HG03460 (cell line): ENCODE measurements around the gene TRPM2.
"Not testable (repeated sequence)": the region's sequence is repeated elsewhere in the genome, so short reads cannot be mapped to it uniquely, and the experiment has no call there.

ENCODE experiments used
- ATAC-seq: cut with Tn5 transposase; IDR thresholded peaks from one replicate; pipeline ENCODE4 v1.9.1; 2021; ENCODE audit not compliant: unreplicated experiment

The TRPM2 gene

GRCh38 chr21:44477131-44477530 lies 123.7 kb downstream of the TRPM2 start:
- ATAC-seq, result no peak

- no peak for ATAC-seq
Measured at GRCh38 chr21:44477712-44478111, 124.3 kb downstream of the TRPM2 start.

GRCh38 chr21:44478124-44478800 lies 124.8 kb downstream of the TRPM2 start:
- no peak for ATAC-seq

GRCh38 chr21:44478801-44479167 lies 125.4 kb downstream of the TRPM2 start:
- ATAC-seq, result no peak

- ATAC-seq, result not testable (repeated sequence)
Measured at GRCh38 chr21:44479556-44480199, 126.3 kb downstream of the TRPM2 start.

- no peak for ATAC-seq
Measured at GRCh38 chr21:44480200-44481053, 127.0 kb downstream of the TRPM2 start.

- ATAC-seq, result no peak
Measured at GRCh38 chr21:44482581-44483287, 129.3 kb downstream of the TRPM2 start.

- ATAC-seq, result no peak
Measured at GRCh38 chr21:44483288-44484237, 130.1 kb downstream of the TRPM2 start.

- ATAC-seq, result no peak
Measured at GRCh38 chr21:44484498-44485253, 131.3 kb downstream of the TRPM2 start.

GRCh38 chr21:44485254-44485793 lies 131.9 kb downstream of the TRPM2 start:
- no peak for ATAC-seq

- no peak for ATAC-seq
Measured at GRCh38 chr21:44485796-44486195, 132.4 kb downstream of the TRPM2 start.

- no peak for ATAC-seq
Measured at GRCh38 chr21:44486302-44486701, 132.9 kb downstream of the TRPM2 start.

GRCh38 chr21:44487831-44488230 lies 134.4 kb downstream of the TRPM2 start:
- ATAC-seq, result no peak

- ATAC-seq, result no peak
Measured at GRCh38 chr21:44489962-44490361, 136.5 kb downstream of the TRPM2 start.

GRCh38 chr21:44490405-44490804 lies 137.0 kb downstream of the TRPM2 start:
- no peak for ATAC-seq

- ATAC-seq, result no peak
Measured at GRCh38 chr21:44490816-44491215, 137.4 kb downstream of the TRPM2 start.
